ENCODE data around the gene RAD9A.

Gene RAD9A

GRCh38 chr11:67371189-67371910, 20.4 kb upstream of the RAD9A start:
- peak overlapping the region; percentile 98 for H4K91ac ChIP-seq (ENCODE audit: low read length)
- peak overlapping the region; percentile 62 for H2AK5ac ChIP-seq (ENCODE audit: low read length, severe bottlenecking)
- no peak overlapping the region for H2BK5ac ChIP-seq (ENCODE audit: low read depth, low read length, poor library complexity, severe bottlenecking)
- H3K27me3 ChIP-seq (ENCODE audit: control insufficient read depth in 1 of 2, insufficient read depth in 1 of 2, low read length in 2 of 2): no peaks in the 10 kb centered on the region
- H3K9me3 ChIP-seq (ENCODE audit: control insufficient read depth, low read length): no peaks in the 10 kb centered on the region
- peak overlapping the region; percentile 88 for H4K8ac ChIP-seq (ENCODE audit: low read length)
- H3K14ac ChIP-seq (ENCODE audit: low read length in 2 of 2): peak overlapping the region in 1 of 2 experiments; percentile 90
- H3K9ac ChIP-seq (ENCODE audit: low read length): peak overlapping the region; percentile 82
- H3K79me1 ChIP-seq (replicated peaks; ENCODE audit: low read length, poor library complexity, severe bottlenecking): no peaks in the 10 kb centered on the region
- H3K4me2 ChIP-seq (ENCODE audit: low read length, poor library complexity, severe bottlenecking): peak overlapping the region; percentile 75
- no peak overlapping the region for H2AFZ ChIP-seq (ENCODE audit: low read depth, low read length)
- H3K18ac ChIP-seq (ENCODE audit: low read depth in 1 of 2, low read length in 2 of 2): peak overlapping the region; percentile 90 to 91
- peaks cover 67% of the 10 kb centered on the region for H3K4me1 ChIP-seq (ENCODE audit: control insufficient read depth, insufficient read depth, low read depth, low read length)
- peaks cover 0 to 31% of the 10 kb centered on the region in 2 experiments for H3K36me3 ChIP-seq (ENCODE audit: control insufficient read depth in 1 of 2, insufficient read depth in 2 of 2, low read depth in 1 of 2, low read length in 2 of 2)
- peak overlapping the region; percentile 89 for H3K27ac ChIP-seq (ENCODE audit: low read length, poor library complexity, severe bottlenecking)
- peak overlapping the region; percentile 64 to 75 for H3K4ac ChIP-seq (ENCODE audit: low read depth in 1 of 2, low read length in 2 of 2)
- H2BK12ac ChIP-seq (ENCODE audit: low read length in 2 of 2): peak overlapping the region; percentile 73 to 85
- H3K4me3 ChIP-seq (ENCODE audit: insufficient read depth in 1 of 2, low read depth in 1 of 2, low read length in 2 of 2): peak overlapping the region; percentile 77 to 86
- peak overlapping the region; percentile 80 for H2BK120ac ChIP-seq (ENCODE audit: low read depth, low read length)
- peak overlapping the region in 1 of 2 experiments; percentile 2 for H3K23ac ChIP-seq (ENCODE audit: low read length in 2 of 2)
- H2BK15ac ChIP-seq (ENCODE audit: low read depth, poor library complexity, severe bottlenecking): no peak overlapping the region
- DNase-seq: peak; percentile 76
- 37% methylated on average over 8 of the region's 8 CpGs for WGBS

- H3K27ac ChIP-seq (ENCODE audit: low read length, poor library complexity, severe bottlenecking): peak overlapping the region; percentile 89
- H3K23ac ChIP-seq (ENCODE audit: low read length in 2 of 2): peak overlapping the region in 1 of 2 experiments; percentile 2
These were observed 19.9 kb upstream of the RAD9A start for GRCh38 chr11:67371911-67372320.

GRCh38 chr11:67372321-67372992, 19.3 kb upstream of the RAD9A start:
- peak overlapping the region; percentile 75 for H3K4me2 ChIP-seq (ENCODE audit: low read length, poor library complexity, severe bottlenecking)
- peaks cover 0 to 20% of the 10 kb centered on the region in 2 experiments for H3K36me3 ChIP-seq (ENCODE audit: control insufficient read depth in 1 of 2, insufficient read depth in 2 of 2, low read depth in 1 of 2, low read length in 2 of 2)
- H3K14ac ChIP-seq (ENCODE audit: low read length in 2 of 2): peak overlapping the region; percentile 62 to 68
- H3K9me3 ChIP-seq (ENCODE audit: control insufficient read depth, low read length): no peaks in the 10 kb centered on the region
- H2BK120ac ChIP-seq (ENCODE audit: low read depth, low read length): peak overlapping the region; percentile 97
- H3K4me1 ChIP-seq (ENCODE audit: control insufficient read depth, insufficient read depth, low read depth, low read length): peaks cover 65% of the 10 kb centered on the region
- H2AFZ ChIP-seq (ENCODE audit: low read depth, low read length): no peak overlapping the region
- no peak for DNase-seq
- H2BK5ac ChIP-seq (ENCODE audit: low read depth, low read length, poor library complexity, severe bottlenecking): peak overlapping the region; percentile 100
- no peak overlapping the region for H3K23ac ChIP-seq (ENCODE audit: low read length in 2 of 2)
- WGBS: 3% methylated on average over 34 of the region's 78 CpGs
- peak overlapping the region; percentile 97 for H4K91ac ChIP-seq (ENCODE audit: low read length)
- H2BK15ac ChIP-seq (ENCODE audit: low read depth, poor library complexity, severe bottlenecking): peak overlapping the region; percentile 94
- H4K8ac ChIP-seq (ENCODE audit: low read length): peak overlapping the region; percentile 88
- H3K4me3 ChIP-seq (ENCODE audit: insufficient read depth in 1 of 2, low read depth in 1 of 2, low read length in 2 of 2): peak overlapping the region; percentile 81 to 86
- H2BK12ac ChIP-seq (ENCODE audit: low read length in 2 of 2): peak overlapping the region; percentile 51 to 73
- peaks cover 5% of the 10 kb centered on the region for H3K79me1 ChIP-seq (replicated peaks; ENCODE audit: low read length, poor library complexity, severe bottlenecking)
- peak overlapping the region; percentile 89 for H3K27ac ChIP-seq (ENCODE audit: low read length, poor library complexity, severe bottlenecking)
- H3K18ac ChIP-seq (ENCODE audit: low read depth in 1 of 2, low read length in 2 of 2): peak overlapping the region; percentile 95
- peak overlapping the region; percentile 91 for H3K9ac ChIP-seq (ENCODE audit: low read length)
- peak overlapping the region; percentile 79 to 96 for H3K4ac ChIP-seq (ENCODE audit: low read depth in 1 of 2, low read length in 2 of 2)
- H2AK5ac ChIP-seq (ENCODE audit: low read length, severe bottlenecking): peak overlapping the region; percentile 89
- H3K27me3 ChIP-seq (ENCODE audit: control insufficient read depth in 1 of 2, insufficient read depth in 1 of 2, low read length in 2 of 2): no peaks in the 10 kb centered on the region

More at GRCh38 chr11:67371911-67372320, 19.9 kb upstream of the RAD9A start:
- Histone ChIP-seq H2BK12ac (ENCODE audit: low read length in 2 of 2) (peak overlapping the region; percentile 51 to 73), H3K36me3 (ENCODE audit: control insufficient read depth in 1 of 2, insufficient read depth in 2 of 2, low read depth in 1 of 2, low read length in 2 of 2) (peaks cover 0 to 25% of the 10 kb centered on the region in 2 experiments), H3K9ac (ENCODE audit: low read length) (peak overlapping the region; percentile 82), H2BK5ac (ENCODE audit: low read depth, low read length, poor library complexity, severe bottlenecking) (peak overlapping the region; percentile 67), H3K18ac (ENCODE audit: low read depth in 1 of 2, low read length in 2 of 2) (peak overlapping the region; percentile 82 to 91), H3K79me1 (replicated peaks; ENCODE audit: low read length, poor library complexity, severe bottlenecking) (no peaks in the 10 kb centered on the region), H3K4ac (ENCODE audit: low read depth in 1 of 2, low read length in 2 of 2) (peak overlapping the region; percentile 64 to 91), H2BK120ac (ENCODE audit: low read depth, low read length) (peak overlapping the region; percentile 97), H2AFZ (ENCODE audit: low read depth, low read length) (no peak overlapping the region), H3K4me1 (ENCODE audit: control insufficient read depth, insufficient read depth, low read depth, low read length) (peaks cover 66% of the 10 kb centered on the region), H4K91ac (ENCODE audit: low read length) (peak overlapping the region; percentile 97), H3K27me3 (ENCODE audit: control insufficient read depth in 1 of 2, insufficient read depth in 1 of 2, low read length in 2 of 2) (no peaks in the 10 kb centered on the region), H2AK5ac (ENCODE audit: low read length, severe bottlenecking) (peak overlapping the region; percentile 89), H2BK15ac (ENCODE audit: low read depth, poor library complexity, severe bottlenecking) (peak overlapping the region; percentile 94), H3K9me3 (ENCODE audit: control insufficient read depth, low read length) (no peaks in the 10 kb centered on the region), H3K4me2 (ENCODE audit: low read length, poor library complexity, severe bottlenecking) (peak overlapping the region; percentile 75), H3K4me3 (ENCODE audit: insufficient read depth in 1 of 2, low read depth in 1 of 2, low read length in 2 of 2) (peak overlapping the region; percentile 77 to 86), H4K8ac (ENCODE audit: low read length) (peak overlapping the region; percentile 88), H3K14ac (ENCODE audit: low read length in 2 of 2) (peak overlapping the region; percentile 62 to 68)
- no peak for DNase-seq
- WGBS: 16% methylated on average over 4 of the region's 16 CpGs
